ENCODE measurements around the gene C3orf18. TPM values are rescaled to one million over a fixed set of nuclear protein-coding genes. Genes with fewer than 3 reads are reported as not detected.

C3orf18 gene
- total RNA-seq, 2 experiments from 2014 or later, result 29.0 to 33.9 TPM

DNA sequence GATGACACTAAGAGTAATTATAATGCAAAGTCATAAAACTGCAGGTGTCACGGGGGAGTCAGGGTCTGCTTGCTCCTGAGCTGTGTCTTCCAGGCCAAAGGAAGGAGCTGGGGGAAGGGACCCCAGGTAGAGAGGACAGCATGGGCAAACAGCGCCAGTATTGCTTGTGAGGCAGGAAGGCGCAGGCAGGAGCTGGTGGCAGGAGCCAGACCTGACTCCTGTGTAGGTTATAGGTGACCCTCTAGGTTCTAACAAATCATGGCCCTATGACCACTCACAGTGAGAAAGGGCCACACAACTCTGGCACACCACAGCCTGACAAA lies 42.2 kb upstream of the C3orf18 start:
- peak; percentile 32 for DNase-seq
- Mint-ChIP-seq H3K9me3 (no peaks in the 10 kb centered on the region), H3K4me1 (peaks cover 30% of the 10 kb centered on the region), H3K27me3 (no peaks in the 10 kb centered on the region), H3K4me3 (peak overlapping the region; percentile 99), H3K36me3 (ENCODE audit: low read depth) (peaks cover 88% of the 10 kb centered on the region), H3K27ac (peak overlapping the region; percentile 98)
- POLR2A ChIA-PET, result interaction anchor here (0.7 to 8.2 kb wide), 7 partner anchors 8 to 43 kb away, joined by 3 to 168 read pairs (median 5); partner anchors contain the start of genes C3orf18 and HEMK1
- CTCF ChIA-PET, result interaction anchor here (0.5 to 13.4 kb wide), 8 partner anchors 9 to 762 kb away, joined by 3 to 211 read pairs (median 4); partner anchors contain the start of genes C3orf18 and HEMK1

DNA sequence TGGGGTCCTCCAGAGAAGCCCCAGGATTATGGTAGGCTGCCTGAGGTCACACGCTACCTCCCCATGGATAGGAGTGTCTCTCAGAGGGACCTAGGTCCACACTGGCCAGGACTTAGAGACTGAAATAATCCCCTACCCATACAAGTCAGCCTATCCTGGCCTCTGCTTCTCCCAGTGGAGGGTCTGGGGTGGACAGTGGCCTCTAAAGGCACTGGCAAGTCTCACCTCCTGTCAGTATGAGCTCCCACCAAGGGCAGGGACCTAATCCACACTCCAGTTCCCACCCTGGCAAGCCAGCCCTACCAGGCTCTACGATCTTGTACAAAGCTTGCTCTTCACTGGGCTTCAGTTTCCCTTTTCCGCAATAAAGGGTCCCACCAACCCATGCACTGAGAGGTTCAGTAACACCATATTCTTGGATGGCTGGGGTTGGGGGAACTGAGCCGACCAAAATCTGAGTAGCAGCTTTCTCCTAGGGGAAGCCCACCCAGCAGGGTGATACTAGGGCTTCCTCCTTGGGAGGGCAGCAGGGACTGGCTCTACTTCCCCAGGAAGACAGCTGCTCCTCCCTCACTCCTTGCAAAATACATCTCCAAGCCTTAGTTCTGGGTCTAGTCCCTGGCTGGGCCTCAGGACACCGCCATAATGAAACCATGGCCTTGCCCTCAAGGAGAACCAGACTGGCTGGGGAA lies 41.7 kb upstream of the C3orf18 start:
- ChIA-PET POLR2A (interaction anchor here (0.9 to 8.2 kb wide), 5 partner anchors 8 to 42 kb away, joined by 3 to 168 read pairs (median 6); partner anchors contain the start of genes C3orf18 and HEMK1), CTCF (interaction anchor here (0.5 to 13.4 kb wide), 9 partner anchors 8 to 262 kb away, joined by 3 to 211 read pairs (median 4); partner anchors contain the start of genes C3orf18 and HEMK1)

DNA sequence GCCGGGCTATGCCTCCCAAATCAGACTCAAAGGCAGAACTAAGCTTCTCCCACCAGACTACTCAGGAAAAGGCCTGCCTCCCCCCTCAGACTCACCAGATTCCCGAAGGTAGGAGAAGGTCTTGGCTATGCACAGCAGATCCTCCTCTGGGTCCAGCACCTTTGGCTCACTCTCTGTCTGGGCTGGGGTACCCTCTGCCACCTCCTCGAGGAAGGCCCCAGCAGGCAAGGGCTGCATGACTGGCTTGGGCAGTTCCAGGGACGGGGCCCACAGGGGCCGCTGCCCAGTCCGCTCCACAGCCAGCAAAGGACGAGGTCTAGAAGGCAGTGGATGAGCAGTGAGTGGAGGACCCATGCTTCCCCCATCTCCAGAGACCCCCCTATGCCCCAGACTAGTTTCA lies 40.7 kb upstream of the C3orf18 start:
- Mint-ChIP-seq H3K27me3 (no peaks in the 10 kb centered on the region), H3K36me3 (ENCODE audit: low read depth) (peaks cover 94% of the 10 kb centered on the region), H3K4me3 (peak overlapping the region; percentile 99), H3K9me3 (no peaks in the 10 kb centered on the region), H3K4me1 (peaks cover 30% of the 10 kb centered on the region), H3K27ac (peak overlapping the region; percentile 98)
- no peak for DNase-seq
- POLR2A ChIA-PET, result interaction anchor here (0.6 to 8.2 kb wide), 3 partner anchors 8 to 36 kb away, joined by 3 to 168 read pairs (median 6); partner anchors contain the start of genes HEMK1 and MAPKAPK3
- CTCF ChIA-PET, result interaction anchor here (1.0 to 13.4 kb wide), 9 partner anchors 8 to 781 kb away, joined by 3 to 211 read pairs (median 4); partner anchors contain the start of genes C3orf18 and HEMK1

More for the DNA sequence above, 41.7 kb upstream of the C3orf18 start:
- Mint-ChIP-seq H3K4me3 (peak overlapping the region; percentile 99), H3K36me3 (ENCODE audit: low read depth) (peaks cover 90% of the 10 kb centered on the region), H3K9me3 (no peaks in the 10 kb centered on the region), H3K27me3 (no peaks in the 10 kb centered on the region), H3K27ac (peak overlapping the region; percentile 98), H3K4me1 (peaks cover 29% of the 10 kb centered on the region)
- no peak for DNase-seq

GRCh38 chr3:50607271-50608091 lies 39.9 kb upstream of the C3orf18 start:
- ChIA-PET CTCF (interaction anchor here (1.1 to 13.4 kb wide), 7 partner anchors 8 to 782 kb away, joined by 3 to 211 read pairs (median 4); partner anchors contain the start of gene HEMK1), POLR2A (interaction anchor here (0.6 to 8.2 kb wide), 3 partner anchors 9 to 36 kb away, joined by 3 to 168 read pairs (median 6); partner anchors contain the start of genes HEMK1 and MAPKAPK3)
- Mint-ChIP-seq H3K36me3 (ENCODE audit: low read depth) (peaks cover 98% of the 10 kb centered on the region), H3K9me3 (no peaks in the 10 kb centered on the region), H3K27ac (peak overlapping the region; percentile 98), H3K4me3 (peak overlapping the region; percentile 99), H3K27me3 (no peaks in the 10 kb centered on the region), H3K4me1 (peaks cover 38% of the 10 kb centered on the region)
- peak; percentile 34 for DNase-seq

DNA sequence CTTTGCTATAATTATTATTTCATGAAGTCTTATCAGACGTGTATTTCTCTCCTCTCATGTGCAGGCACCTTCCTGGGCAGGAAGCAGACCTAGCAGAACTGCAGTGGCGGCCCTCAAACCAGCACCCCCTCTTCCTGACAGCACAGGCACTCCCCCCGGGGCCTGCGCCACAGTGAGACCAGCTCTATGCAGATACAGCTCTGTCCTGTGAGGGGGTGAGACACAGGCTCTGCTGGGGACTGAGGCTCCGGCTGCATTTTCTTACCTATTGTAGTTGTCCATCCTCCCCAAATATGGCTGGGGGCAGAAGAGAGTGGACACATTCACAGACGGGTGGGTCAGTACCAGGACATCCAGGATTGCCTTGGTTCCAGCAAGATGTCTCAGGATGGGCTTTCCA lies 39.0 kb upstream of the C3orf18 start:
- CTCF ChIA-PET, result interaction anchor here (3.4 to 13.4 kb wide), 4 partner anchors 8 to 33 kb away, joined by 12 to 211 read pairs (median 134); partner anchors contain the start of genes HEMK1 and MAPKAPK3
- peaks cover 46% of the 10 kb centered on the region for H3K4me1 Mint-ChIP-seq
- peak; percentile 50 for DNase-seq
- peaks cover 96% of the 10 kb centered on the region for H3K36me3 Mint-ChIP-seq (ENCODE audit: low read depth)
- no peaks in the 10 kb centered on the region for H3K9me3 Mint-ChIP-seq
- peak overlapping the region; percentile 99 for H3K4me3 Mint-ChIP-seq
- H3K27ac Mint-ChIP-seq, result peak overlapping the region; percentile 98
- no peaks in the 10 kb centered on the region for H3K27me3 Mint-ChIP-seq
- POLR2A ChIA-PET, result interaction anchor here (0.7 to 8.2 kb wide), 4 partner anchors 10 to 257 kb away, joined by 3 to 168 read pairs (median 40); partner anchors contain the start of gene HEMK1

DNA sequence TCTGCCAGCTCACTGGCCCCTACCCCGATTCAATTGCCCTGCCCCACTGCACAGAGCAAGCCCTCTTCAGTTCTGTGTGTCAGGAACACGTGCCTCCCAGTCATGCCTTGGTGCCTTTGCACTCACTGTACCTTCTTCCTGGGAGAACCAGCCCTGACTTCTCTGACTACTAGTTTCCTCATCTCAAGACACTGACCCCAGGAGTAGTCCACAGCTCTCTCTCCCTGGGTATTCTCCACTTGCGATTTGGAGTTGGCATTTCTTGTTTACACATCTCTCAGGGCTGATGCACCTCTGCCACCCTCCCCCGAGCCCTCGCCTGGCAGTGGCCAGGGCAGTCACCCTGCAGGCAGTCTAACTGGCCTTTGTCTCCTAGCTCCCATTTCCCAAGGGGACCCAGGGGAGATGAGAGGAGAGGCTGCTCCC lies 38.4 kb upstream of the C3orf18 start:
- Mint-ChIP-seq H3K27me3 (no peaks in the 10 kb centered on the region), H3K9me3 (no peaks in the 10 kb centered on the region), H3K27ac (peak overlapping the region; percentile 98), H3K36me3 (ENCODE audit: low read depth) (peaks cover 91% of the 10 kb centered on the region), H3K4me1 (peaks cover 53% of the 10 kb centered on the region), H3K4me3 (peak overlapping the region; percentile 99)
- no peak for DNase-seq
- CTCF ChIA-PET, result interaction anchor here (3.4 to 13.4 kb wide), 4 partner anchors 9 to 32 kb away, joined by 12 to 211 read pairs (median 134); partner anchors contain the start of genes HEMK1 and MAPKAPK3
- POLR2A ChIA-PET, result interaction anchor here (0.7 to 8.2 kb wide), 5 partner anchors 10 to 256 kb away, joined by 3 to 168 read pairs (median 76); partner anchors contain the start of gene HEMK1

DNA sequence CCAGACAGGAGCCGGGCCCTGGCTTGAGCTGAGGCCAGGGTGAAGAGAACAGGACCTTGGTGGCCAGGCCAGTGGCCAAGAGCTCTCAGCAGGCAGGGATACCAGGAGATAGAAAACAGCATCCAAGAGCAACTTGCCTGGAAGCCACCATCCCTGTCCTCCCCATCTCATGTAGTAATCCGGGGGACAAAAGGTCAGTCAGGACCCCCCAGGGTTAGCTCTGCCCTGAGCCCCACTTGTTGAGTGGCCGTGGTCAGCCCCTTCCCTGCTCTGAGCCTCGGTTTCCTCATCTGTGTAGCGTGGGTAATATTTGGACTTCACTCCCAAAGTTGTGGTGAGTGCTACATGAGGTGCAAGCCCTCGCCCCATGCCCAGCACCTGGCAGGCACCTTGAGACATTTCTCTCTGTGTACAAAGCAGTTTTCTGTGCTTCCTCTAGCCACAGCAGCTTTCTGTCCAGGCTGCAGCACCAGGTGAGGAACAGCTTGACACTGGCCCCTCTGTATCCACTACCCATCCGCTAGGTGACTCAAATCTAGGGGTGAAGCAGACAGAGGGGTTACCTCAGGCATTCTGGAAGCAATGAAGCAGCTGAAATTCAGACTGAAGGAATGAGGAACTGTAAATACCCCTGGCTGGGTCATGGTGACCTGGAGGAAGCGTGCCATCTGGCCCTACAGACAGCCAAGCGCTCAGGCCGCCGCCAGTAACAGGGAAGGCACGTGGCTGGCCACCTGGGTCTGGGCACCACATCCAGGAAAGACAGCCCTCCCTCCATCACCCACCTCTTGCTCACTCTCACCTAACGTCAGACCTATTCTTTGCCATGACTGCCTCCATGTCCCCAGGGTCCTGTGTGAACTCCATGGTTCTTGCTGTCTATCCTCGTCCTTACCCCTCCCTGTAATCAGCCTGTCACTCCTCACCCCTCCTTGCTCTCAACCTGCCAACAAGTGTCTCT lies 37.4 kb upstream of the C3orf18 start:
- Mint-ChIP-seq H3K36me3 (ENCODE audit: low read depth) (peaks cover 87% of the 10 kb centered on the region), H3K27ac (peak overlapping the region; percentile 98), H3K4me3 (peak overlapping the region; percentile 99), H3K9me3 (no peaks in the 10 kb centered on the region), H3K4me1 (peaks cover 63% of the 10 kb centered on the region), H3K27me3 (no peaks in the 10 kb centered on the region)
- DNase-seq, result no peak
- CTCF ChIA-PET, result interaction anchor here (1.0 to 13.4 kb wide), 5 partner anchors 10 to 31 kb away, joined by 3 to 211 read pairs (median 59); partner anchors contain the start of genes HEMK1 and MAPKAPK3
- POLR2A ChIA-PET, result interaction anchor here (0.5 to 7.0 kb wide), 4 partner anchors 11 to 332 kb away, joined by 4 to 85 read pairs (median 40); partner anchors contain the start of gene HEMK1

DNA sequence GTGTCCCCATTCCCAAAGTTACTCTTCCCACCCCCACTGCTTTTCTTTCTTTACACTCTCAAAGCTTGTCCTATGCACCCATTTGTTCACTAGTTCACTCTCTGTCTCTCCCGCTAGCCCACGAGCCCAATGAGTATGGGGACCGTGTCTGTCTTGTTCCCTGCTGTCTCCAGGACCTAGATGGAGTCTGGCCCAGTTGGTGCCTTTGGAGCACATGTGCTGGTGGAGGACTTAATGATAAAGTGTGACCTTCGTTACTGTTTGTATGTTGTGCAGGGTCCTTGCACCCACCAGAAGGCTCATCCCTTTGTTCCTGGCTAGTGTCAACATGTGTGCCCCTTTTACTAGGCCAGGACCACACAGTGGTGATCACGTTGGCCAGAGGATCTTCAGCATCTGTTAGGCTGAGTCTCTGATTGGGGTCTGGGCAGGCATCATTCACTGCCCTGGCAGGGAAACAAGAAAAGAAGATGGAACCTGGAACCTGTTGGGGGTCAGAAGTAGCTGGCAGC lies 36.6 kb upstream of the C3orf18 start:
- Mint-ChIP-seq H3K4me3 (peak overlapping the region; percentile 99), H3K4me1 (peaks cover 71% of the 10 kb centered on the region), H3K27ac (peak overlapping the region; percentile 98), H3K27me3 (no peaks in the 10 kb centered on the region), H3K36me3 (ENCODE audit: low read depth) (peaks cover 87% of the 10 kb centered on the region), H3K9me3 (no peaks in the 10 kb centered on the region)
- DNase-seq, result no peak
- ChIA-PET POLR2A (interaction anchor here (6.4 to 7.0 kb wide), 2 partner anchors 14 to 33 kb away, joined by 76 to 85 read pairs; partner anchors contain the start of gene HEMK1), CTCF (interaction anchor here (3.4 to 13.4 kb wide), 4 partner anchors 11 to 30 kb away, joined by 12 to 211 read pairs (median 134); partner anchors contain the start of genes HEMK1 and MAPKAPK3)

DNA sequence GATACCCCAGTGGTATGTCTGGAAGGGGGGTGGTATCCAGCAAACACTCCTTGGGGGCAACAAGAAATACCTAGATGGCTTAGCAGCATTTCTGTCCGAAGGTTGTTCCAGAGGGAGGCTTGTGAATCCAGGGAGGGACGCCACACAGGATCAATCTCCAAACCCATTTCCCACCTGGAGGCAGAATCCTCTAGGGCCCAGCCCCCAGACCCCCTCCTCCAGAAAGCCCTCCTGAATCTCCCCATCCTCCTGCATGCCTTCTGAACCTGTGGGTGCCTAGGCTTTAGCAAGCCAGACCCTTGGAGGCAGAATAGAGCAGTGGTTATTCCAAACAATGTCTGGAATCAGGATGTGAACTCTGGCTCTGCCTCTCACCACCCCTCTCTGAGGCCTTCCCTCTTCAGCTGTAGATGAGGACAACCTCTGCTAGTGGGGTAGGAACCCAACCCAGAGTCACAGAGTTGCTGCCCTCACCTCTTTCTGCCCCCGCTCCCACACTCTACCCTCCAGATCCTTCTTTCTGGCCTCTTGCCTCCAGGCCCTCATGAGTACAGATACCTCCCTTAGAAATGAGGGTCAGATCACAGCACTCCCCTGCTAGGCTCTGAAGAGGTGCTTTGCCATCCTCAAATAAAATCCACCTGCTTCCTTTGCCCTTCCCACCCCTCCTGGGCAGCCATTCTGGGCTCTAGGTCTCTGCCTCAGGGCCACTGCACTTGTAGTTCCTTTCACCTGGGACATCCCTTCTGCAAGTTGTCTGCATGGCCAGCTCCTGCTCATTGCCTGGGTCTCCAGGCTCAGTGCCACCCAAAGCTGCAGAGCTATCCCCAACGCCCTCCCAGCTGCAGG lies 35.9 kb upstream of the C3orf18 start:
- Mint-ChIP-seq H3K4me3 (peak overlapping the region; percentile 99), H3K27ac (peak overlapping the region; percentile 98), H3K4me1 (peaks cover 78% of the 10 kb centered on the region), H3K27me3 (no peaks in the 10 kb centered on the region), H3K9me3 (no peaks in the 10 kb centered on the region), H3K36me3 (ENCODE audit: low read depth) (peaks cover 86% of the 10 kb centered on the region)
- POLR2A ChIA-PET, result interaction anchor here (0.8 to 7.0 kb wide), 4 partner anchors 9 to 32 kb away, joined by 3 to 85 read pairs (median 66); partner anchors contain the start of genes CISH and HEMK1
- CTCF ChIA-PET, result interaction anchor here (3.4 to 13.4 kb wide), 5 partner anchors 7 to 30 kb away, joined by 12 to 211 read pairs (median 59); partner anchors contain the start of genes CISH, HEMK1 and MAPKAPK3
- DNase-seq, result no peak

- Mint-ChIP-seq H3K9me3 (no peaks in the 10 kb centered on the region), H3K4me1 (peaks cover 85% of the 10 kb centered on the region), H3K4me3 (peak overlapping the region; percentile 99), H3K27me3 (no peaks in the 10 kb centered on the region), H3K27ac (peak overlapping the region; percentile 98), H3K36me3 (ENCODE audit: low read depth) (peaks cover 84% of the 10 kb centered on the region)
- CTCF ChIA-PET, result interaction anchor here (1.0 to 13.4 kb wide), 5 partner anchors 8 to 256 kb away, joined by 4 to 211 read pairs (median 59); partner anchors contain the start of genes CISH, HEMK1 and MAPKAPK3
- peak; percentile 22 for DNase-seq
- POLR2A ChIA-PET, result interaction anchor here (0.6 to 7.0 kb wide), 7 partner anchors 9 to 539 kb away, joined by 3 to 85 read pairs (median 4); partner anchors contain the start of genes C3orf18, CISH and HEMK1
These were observed 35.1 kb upstream of the C3orf18 start for GRCh38 chr3:50602595-50603191.
